ENCODE results near the gene ZBTB18.

DNA sequence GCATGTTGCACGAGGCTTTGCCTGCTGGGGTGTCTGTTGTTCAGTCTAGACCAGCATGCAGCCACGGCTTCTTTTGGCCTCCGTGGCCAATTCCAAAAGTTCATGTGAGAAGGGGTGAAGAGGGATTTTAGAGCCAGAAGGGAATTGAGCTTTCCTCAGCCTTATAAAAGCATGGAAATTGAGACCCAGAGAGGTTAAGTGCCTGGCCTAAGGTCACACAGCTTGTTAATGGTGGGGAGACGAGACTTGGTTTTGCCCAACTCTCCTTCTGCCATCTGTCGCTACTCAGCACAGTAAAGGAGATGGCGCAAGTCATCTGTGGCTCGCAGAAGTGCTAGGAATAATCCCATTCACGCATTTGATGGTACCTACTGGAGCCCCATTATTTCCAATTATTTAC lies 25.7 kb downstream of the ZBTB18 start:
- TF ChIP-seq POLR2AphosphoS5 (IDR thresholded peaks at IDR 0.05; ENCODE audit: low read depth, low read length) (no peak), TAF1 (IDR thresholded peaks at IDR 0.05; ENCODE audit: low read depth, low read length) (no peak)

Measured in GM12891 (cell line).